ENCODE measurements around the gene OSGIN1.

Gene OSGIN1

GRCh38 chr16:83903751-83904150, 49.3 kb upstream of the OSGIN1 start (continued):
- no peak for TF ChIP-seq ZNF623 (tag by site-specific recombination; IDR thresholded peaks at IDR 0.05)
- no peak for TF ChIP-seq ZNF549 (tag by site-specific recombination; IDR thresholded peaks at IDR 0.05)
- TF ChIP-seq ZNF571 (tag by site-specific recombination; IDR thresholded peaks at IDR 0.05), result no peak
- no peak for TF ChIP-seq REST (tag by site-specific recombination; IDR thresholded peaks at IDR 0.05)
- TF ChIP-seq GLIS1 (tag by site-specific recombination; IDR thresholded peaks at IDR 0.05), result no peak
- TF ChIP-seq ZNF639 (tag by site-specific recombination; IDR thresholded peaks at IDR 0.05), result no peak
- TF ChIP-seq ZNF214 (tag by site-specific recombination; IDR thresholded peaks at IDR 0.05; ENCODE audit: borderline replicate concordance), result no peak
- no peak for TF ChIP-seq ZSCAN23 (tag by site-specific recombination; IDR thresholded peaks at IDR 0.05)
- no peak for TF ChIP-seq ZNF175 (tag by site-specific recombination; IDR thresholded peaks at IDR 0.05)

- Histone ChIP-seq H3K4me3 (ENCODE audit: low read depth, low read length) (no peak overlapping the region), H3K27ac (ENCODE audit: extremely low read depth, low read depth, low read length) (no peak overlapping the region), H3K9me3 (ENCODE audit: control insufficient read depth, insufficient read depth, low read depth, low read length) (no peaks in the 10 kb centered on the region), H3K4me1 (ENCODE audit: control insufficient read depth, insufficient read depth, low read length) (no peaks in the 10 kb centered on the region), H3K36me3 (ENCODE audit: control insufficient read depth in 2 of 2, insufficient read depth in 1 of 2, low read length in 2 of 2) (peaks cover 0 to 33% of the 10 kb centered on the region in 2 experiments; a peak in 2 of 3 replicates)
- TF ChIP-seq ZNF514 (tag by site-specific recombination; IDR thresholded peaks at IDR 0.05) (no peak), GLIS1 (tag by site-specific recombination; IDR thresholded peaks at IDR 0.05) (no peak), SALL2 (tag by site-specific recombination; IDR thresholded peaks at IDR 0.05; ENCODE audit: borderline replicate concordance) (no peak)
- ChIA-PET POLR2A (interaction anchor here (1.1 kb wide), 1 partner anchor 20 kb away, joined by 3 read pairs; no protein-coding TSS in a partner anchor), CTCF (no interaction called here)
Measured at GRCh38 chr16:83906683-83907082, 46.4 kb upstream of the OSGIN1 start.

GRCh38 chr16:83907111-83907510, 45.9 kb upstream of the OSGIN1 start:
- TF ChIP-seq ZNF777 (tag by site-specific recombination; IDR thresholded peaks at IDR 0.05; ENCODE audit: borderline replicate concordance) (no peak), ZNF623 (tag by site-specific recombination; IDR thresholded peaks at IDR 0.05) (no peak), ZXDB (tag by site-specific recombination; IDR thresholded peaks at IDR 0.05) (no peak)
- ChIA-PET POLR2A (interaction anchor here (1.1 kb wide), 1 partner anchor 20 kb away, joined by 3 read pairs; no protein-coding TSS in a partner anchor), CTCF (no interaction called here)
- H3K9me3 ChIP-seq (ENCODE audit: control insufficient read depth, insufficient read depth, low read depth, low read length), result no peaks in the 10 kb centered on the region
- no peak overlapping the region for H3K4me3 ChIP-seq (ENCODE audit: low read depth, low read length)
- H3K27ac ChIP-seq (ENCODE audit: extremely low read depth, low read depth, low read length), result no peak overlapping the region
- peaks cover 0 to 37% of the 10 kb centered on the region in 2 experiments; a peak in 2 of 3 replicates for H3K36me3 ChIP-seq (ENCODE audit: control insufficient read depth in 2 of 2, insufficient read depth in 1 of 2, low read length in 2 of 2)
- H3K4me1 ChIP-seq (ENCODE audit: control insufficient read depth, insufficient read depth, low read length), result no peaks in the 10 kb centered on the region

GRCh38 chr16:83907631-83908250, 45.3 kb upstream of the OSGIN1 start:
- POLR2A ChIA-PET, result no interaction called here
- H3K36me3 ChIP-seq (ENCODE audit: control insufficient read depth in 2 of 2, insufficient read depth in 1 of 2, low read length in 2 of 2), result peaks cover 0 to 43% of the 10 kb centered on the region in 2 experiments; a peak in 2 of 3 replicates
- no peak overlapping the region for H3K27ac ChIP-seq (ENCODE audit: extremely low read depth, low read depth, low read length)
- no peaks in the 10 kb centered on the region for H3K4me1 ChIP-seq (ENCODE audit: control insufficient read depth, insufficient read depth, low read length)
- CTCF ChIA-PET, result no interaction called here
- no peaks in the 10 kb centered on the region for H3K9me3 ChIP-seq (ENCODE audit: control insufficient read depth, insufficient read depth, low read depth, low read length)
- H3K4me3 ChIP-seq (ENCODE audit: low read depth, low read length), result no peak overlapping the region
- no peak for TF ChIP-seq OVOL3 (tag by site-specific recombination; IDR thresholded peaks at IDR 0.05)
- TF ChIP-seq ZNF391 (tag by site-specific recombination; IDR thresholded peaks at IDR 0.05; ENCODE audit: borderline replicate concordance, low read depth), result no peak
- no peak for TF ChIP-seq ZNF510 (tag by site-specific recombination; IDR thresholded peaks at IDR 0.05; ENCODE audit: insufficient replicate concordance)
- TF ChIP-seq ZNF558 (tag by site-specific recombination; IDR thresholded peaks at IDR 0.05), result no peak
- no peak for TF ChIP-seq PBX3 (CRISPR knock-in tag; IDR thresholded peaks at IDR 0.05)
- TF ChIP-seq ZNF785 (tag by site-specific recombination; IDR thresholded peaks at IDR 0.05), result no peak
- no peak for TF ChIP-seq BCL6B (tag by site-specific recombination; IDR thresholded peaks at IDR 0.05)
